B cell (primary cell): Measurements from ENCODE around the gene UNC79.
"Not testable (repeated sequence)": the region's sequence is repeated elsewhere in the genome, so short reads cannot be mapped to it uniquely, and the experiment has no call there.

ENCODE experiments used
- CTCF ChIP-seq: fragments of 200-600 bp; IDR thresholded peaks from one replicate; pipeline ENCODE4 v1.8.0; 2022; ENCODE audit warnings: antibody characterized with exemption, mild to moderate bottlenecking
- EZH2 ChIP-seq: IDR thresholded peaks from 2 replicates; pipeline ENCODE4 v1.6.1; 2012; ENCODE audit warnings: borderline replicate concordance, low read depth, mild to moderate bottlenecking, moderate library complexity, low read length; ENCODE audit not compliant: insufficient read depth, poor library complexity, severe bottlenecking

- not testable (repeated sequence) for TF ChIP-seq CTCF, EZH2
Observed at GRCh38 chr14:93425136-93425535, 5.6 kb upstream of the UNC79 start.
